CD4-positive, alpha-beta T cell treated with Interleukin-4 for 4 hours (primary cell): ENCODE data around the gene WARS2.
"Not testable (repeated sequence)": the region's sequence is repeated elsewhere in the genome, so short reads cannot be mapped to it uniquely, and the experiment has no call there.

Experiments used
- DNase-seq: peaks from one replicate; pipeline ENCODE4 v3.0.0-alpha.2; 2020

WARS2 gene

GRCh38 chr1:119136401-119136800, 4.1 kb downstream of the WARS2 start:
- DNase-seq: no peak

GRCh38 chr1:119133987-119134386, 6.5 kb downstream of the WARS2 start:
- DNase-seq: no peak

- no peak for DNase-seq
These were observed 8.3 kb downstream of the WARS2 start for GRCh38 chr1:119132179-119132578.

- DNase-seq: no peak
These were observed 14.6 kb downstream of the WARS2 start for GRCh38 chr1:119125874-119126273.

- no peak for DNase-seq
These were observed 15.7 kb downstream of the WARS2 start for GRCh38 chr1:119124764-119125163.

- DNase-seq: not testable (repeated sequence)
These were observed 18.6 kb downstream of the WARS2 start for GRCh38 chr1:119121872-119122271.

- no peak for DNase-seq
These were observed 23.7 kb downstream of the WARS2 start for GRCh38 chr1:119116725-119117124.

GRCh38 chr1:119115736-119116135, 24.7 kb downstream of the WARS2 start:
- DNase-seq: no peak

GRCh38 chr1:119115311-119115710, 25.1 kb downstream of the WARS2 start:
- no peak for DNase-seq

GRCh38 chr1:119114786-119115185, 25.7 kb downstream of the WARS2 start:
- DNase-seq: no peak

GRCh38 chr1:119112791-119113190, 27.7 kb downstream of the WARS2 start:
- no peak for DNase-seq

GRCh38 chr1:119112244-119112643, 28.2 kb downstream of the WARS2 start:
- no peak for DNase-seq

GRCh38 chr1:119108988-119109387, 31.5 kb downstream of the WARS2 start:
- DNase-seq: no peak

GRCh38 chr1:119103764-119104163, 36.7 kb downstream of the WARS2 start:
- no peak for DNase-seq

GRCh38 chr1:119102051-119102450, 38.4 kb downstream of the WARS2 start:
- DNase-seq: no peak

GRCh38 chr1:119101563-119101962, 38.9 kb downstream of the WARS2 start:
- no peak for DNase-seq

GRCh38 chr1:119099775-119100174, 40.7 kb downstream of the WARS2 start:
- DNase-seq: no peak

GRCh38 chr1:119097380-119097779, 43.1 kb downstream of the WARS2 start:
- DNase-seq: no peak

- DNase-seq: no peak
These were observed 46.7 kb downstream of the WARS2 start for GRCh38 chr1:119093721-119094120.

GRCh38 chr1:119091618-119092017, 48.8 kb downstream of the WARS2 start:
- DNase-seq: no peak

- DNase-seq: no peak
These were observed 50.2 kb downstream of the WARS2 start for GRCh38 chr1:119090250-119090649.

GRCh38 chr1:119086830-119087229, 53.6 kb downstream of the WARS2 start:
- no peak for DNase-seq

GRCh38 chr1:119084798-119085197, 55.7 kb downstream of the WARS2 start:
- DNase-seq: no peak

- no peak for DNase-seq
These were observed 56.5 kb downstream of the WARS2 start for GRCh38 chr1:119083980-119084379.

- DNase-seq: no peak
These were observed 57.0 kb downstream of the WARS2 start for GRCh38 chr1:119083479-119083878.

- DNase-seq: no peak
These were observed 58.8 kb downstream of the WARS2 start for GRCh38 chr1:119081700-119082099.
